Measurements from ENCODE around the gene KRT78.

- TF ChIP-seq CTCF (IDR thresholded peaks at IDR 0.05; ENCODE audit: low read depth, low read length, poor library complexity, severe bottlenecking): no peak
- TF ChIP-seq EZH2phosphoT487 (IDR thresholded peaks at IDR 0.05; ENCODE audit: borderline replicate concordance, low read length): no peak
Observed at GRCh38 chr12:52892207-52892852, 43.5 kb upstream of the KRT78 start.
